ENCODE measurements around the gene CFAP74.

GRCh38 chr1:1875932-1876331, 127.7 kb downstream of the CFAP74 start:
- no peak for TF ChIP-seq POLR2A (IDR thresholded peaks at IDR 0.05)
- TF ChIP-seq CTCF (IDR thresholded peaks at IDR 0.05 in 4 of 5, conservative IDR thresholded peaks at IDR 0.05 in 1 of 5) = no peak
